Astrocyte (in vitro differentiated cells and primary cell): ENCODE measurements around the gene KIRREL3.

ENCODE experiments used
- CTCF ChIP-seq: IDR thresholded peaks from 2 replicates; pipeline ENCODE4 v1.5.1; 2011; ENCODE audit warnings: low read depth, mild to moderate bottlenecking, inconsistent platforms, low read length, moderate library complexity; ENCODE audit not compliant: insufficient read depth
- EZH2 ChIP-seq: IDR thresholded peaks from 2 replicates; pipeline ENCODE4 v1.6.1; 2012; ENCODE audit warnings: mild to moderate bottlenecking, low read length, inconsistent platforms; ENCODE audit not compliant: insufficient read depth

- TF ChIP-seq EZH2, result no peak
- no peak for TF ChIP-seq CTCF
Measured at GRCh38 chr11:126406368-126406767, 594.2 kb downstream of the KIRREL3 start.
